22Rv1 (cell line): Measurements from ENCODE around the gene KNG1.

ENCODE experiments used
- CTCF ChIP-seq: fragments of 450-650 bp; IDR thresholded peaks from 2 replicates; pipeline ENCODE4 v1.5.1; 2017; ENCODE audit warnings: mild to moderate bottlenecking
- ZFX ChIP-seq: fragments of 450-650 bp; IDR thresholded peaks from 2 replicates; pipeline ENCODE4 v1.6.1; 2017; ENCODE audit warnings: antibody characterized with exemption, borderline replicate concordance

DNA sequence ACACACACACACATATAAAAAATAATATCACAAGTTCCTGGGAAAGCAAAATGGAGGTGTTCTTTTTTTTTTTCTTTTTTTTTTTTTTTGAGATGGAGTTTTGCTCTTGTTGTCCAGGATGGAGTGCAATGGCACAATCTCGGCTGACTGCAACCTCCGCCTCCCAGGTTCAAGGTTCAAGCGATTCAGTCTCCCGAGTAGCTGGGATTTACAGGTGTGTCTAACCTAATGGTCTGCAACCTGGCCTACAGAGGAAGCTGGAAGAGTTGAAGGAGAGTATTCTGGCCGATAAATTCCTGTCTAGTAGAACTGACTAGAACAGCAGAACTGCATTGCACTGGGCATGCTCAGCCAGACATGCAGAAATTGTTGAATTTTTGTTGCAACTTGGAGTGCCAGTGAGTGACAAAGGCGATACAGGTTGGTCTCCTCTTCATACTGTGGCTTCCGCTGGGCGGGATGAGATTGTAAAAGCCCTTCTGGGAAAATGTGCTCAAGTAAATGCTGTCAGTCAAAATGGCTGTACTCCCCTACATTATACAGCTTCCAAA, 43.8 kb downstream of the KNG1 start:
- TF ChIP-seq CTCF (no peak), ZFX (no peak)
